ENCODE results near the gene SMG9. TPM values are rescaled to one million over a fixed set of nuclear protein-coding genes. Genes with fewer than 3 reads are reported as not detected.

The SMG9 gene
- total RNA-seq, 2 experiments from 2014 or later = 55.7 to 58.1 TPM

DNA sequence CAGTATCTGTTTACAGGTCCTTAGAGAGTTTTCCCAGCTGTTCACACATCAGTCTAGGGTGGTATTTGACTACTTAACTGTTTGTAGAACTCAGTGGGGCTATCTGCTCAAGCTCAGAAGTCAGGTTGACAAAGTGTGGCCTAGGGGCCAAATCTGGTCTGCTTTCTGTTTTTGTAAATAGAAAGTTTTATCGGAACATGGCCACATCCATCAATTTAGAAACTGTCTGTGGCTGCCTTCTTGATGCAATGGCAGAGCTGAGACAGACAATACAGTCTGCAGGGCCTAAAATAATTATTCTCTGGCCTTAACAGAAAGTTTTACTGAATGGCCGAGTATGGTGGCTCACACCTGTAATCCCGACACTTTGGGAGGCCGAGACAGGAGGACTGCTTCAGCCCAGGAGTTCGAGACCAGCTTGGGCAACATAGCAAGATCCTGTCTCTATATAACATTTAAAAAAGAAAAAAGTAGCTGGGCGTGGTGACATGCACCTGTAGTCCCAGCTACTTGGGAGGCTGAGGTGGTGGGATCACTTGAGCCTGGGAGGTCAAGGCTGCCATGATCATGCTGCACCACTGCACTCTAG lies 2.4 kb downstream of the SMG9 start:
- Mint-ChIP-seq H3K27ac (peak overlapping the region; percentile 100), H3K36me3 (peaks cover 52% of the 10 kb centered on the region), H3K9me3 (peaks cover 3% of the 10 kb centered on the region), H3K27me3 (peaks cover 12% of the 10 kb centered on the region), H3K4me1 (peaks cover 53% of the 10 kb centered on the region), H3K4me3 (peak overlapping the region; percentile 1)
- no peak for DNase-seq

DNA sequence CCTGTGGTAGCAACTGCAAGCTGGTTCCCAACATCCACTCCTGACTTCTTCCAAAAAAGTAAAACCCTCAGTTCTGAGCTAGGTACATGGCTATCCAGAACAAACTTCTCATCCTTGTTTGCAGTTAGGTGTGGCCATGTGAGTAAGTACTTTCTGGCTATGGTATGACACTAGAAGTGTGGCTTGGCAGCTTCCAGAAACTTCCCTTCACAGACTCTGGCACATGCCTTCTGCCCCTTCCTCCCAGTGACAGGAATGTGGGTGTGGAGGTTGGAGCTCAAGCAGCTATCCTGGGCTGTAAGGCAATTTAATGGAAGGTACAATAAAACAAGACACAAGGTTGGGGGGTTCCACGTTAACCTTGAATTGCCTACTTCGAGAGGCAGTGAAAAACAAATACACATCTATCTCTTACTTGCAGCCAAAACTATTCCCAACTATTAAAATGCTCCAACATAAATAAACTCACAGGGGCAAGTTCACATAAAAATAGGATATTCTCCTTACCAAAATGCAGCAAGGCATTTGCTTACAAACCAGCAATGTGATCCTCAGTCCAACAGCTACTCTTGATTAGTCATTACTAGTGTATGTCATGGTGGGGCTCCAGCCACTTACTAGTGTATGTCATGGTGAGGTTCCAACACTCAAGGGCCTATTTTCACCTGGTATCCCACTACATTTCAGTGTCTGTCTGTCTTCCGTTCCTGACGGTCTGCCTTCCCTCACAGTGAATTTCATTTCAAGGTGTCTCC lies 3.1 kb downstream of the SMG9 start:
- peaks cover 12% of the 10 kb centered on the region for H3K27me3 Mint-ChIP-seq
- H3K9me3 Mint-ChIP-seq = peaks cover 3% of the 10 kb centered on the region
- no peak for DNase-seq
- peak overlapping the region; percentile 59 for H3K27ac Mint-ChIP-seq
- no peak overlapping the region for H3K4me3 Mint-ChIP-seq
- H3K36me3 Mint-ChIP-seq = peaks cover 49% of the 10 kb centered on the region
- H3K4me1 Mint-ChIP-seq = peaks cover 49% of the 10 kb centered on the region

DNA sequence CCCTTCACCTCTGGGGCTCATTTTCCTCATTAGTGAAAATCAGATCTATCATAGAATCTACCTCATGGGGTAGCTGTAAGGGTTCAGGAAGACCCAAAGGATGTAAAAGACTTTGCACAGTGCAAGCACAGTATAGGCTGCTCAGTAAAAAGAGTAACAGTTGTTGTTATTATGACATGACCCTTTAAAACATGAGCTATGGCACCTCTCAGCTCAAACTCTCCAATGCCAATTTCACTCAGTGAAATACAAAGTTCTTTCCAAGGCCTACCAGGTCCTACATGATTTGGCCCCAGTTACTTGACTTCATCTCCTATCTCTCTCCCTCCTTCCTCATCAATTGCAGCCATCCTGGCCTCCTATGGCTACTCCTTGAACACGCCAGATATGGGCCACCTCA lies 4.9 kb downstream of the SMG9 start:
- Mint-ChIP-seq H3K27me3 (peaks cover 6% of the 10 kb centered on the region), H3K4me1 (peaks cover 38% of the 10 kb centered on the region), H3K9me3 (peaks cover 3% of the 10 kb centered on the region), H3K36me3 (peaks cover 41% of the 10 kb centered on the region), H3K27ac (peak overlapping the region; percentile 12), H3K4me3 (no peak overlapping the region)
- no peak for DNase-seq

DNA sequence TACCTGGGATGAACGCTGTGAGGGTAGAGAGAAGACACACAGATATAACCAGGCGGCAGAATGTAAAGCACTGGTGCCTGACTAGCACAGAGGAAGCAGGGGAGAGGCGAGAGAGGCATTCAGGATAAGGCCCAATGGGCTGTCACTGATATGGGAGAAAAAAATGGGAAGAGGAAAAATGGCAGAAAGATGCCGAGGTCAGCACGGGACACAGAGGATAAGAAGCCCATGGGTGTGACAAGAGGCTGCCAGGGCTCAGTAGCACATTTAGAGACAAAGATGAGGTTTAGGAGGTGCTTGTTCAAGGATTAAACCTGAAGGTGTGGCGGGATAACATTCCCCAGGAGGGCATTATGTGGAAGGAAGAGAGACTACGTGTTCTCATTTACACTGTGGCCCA lies 5.6 kb downstream of the SMG9 start:
- no peaks in the 10 kb centered on the region for H3K27me3 Mint-ChIP-seq
- H3K4me3 Mint-ChIP-seq = no peak overlapping the region
- no peak overlapping the region for H3K27ac Mint-ChIP-seq
- peaks cover 3% of the 10 kb centered on the region for H3K9me3 Mint-ChIP-seq
- DNase-seq = no peak
- peaks cover 35% of the 10 kb centered on the region for H3K4me1 Mint-ChIP-seq
- H3K36me3 Mint-ChIP-seq = peaks cover 39% of the 10 kb centered on the region

DNA sequence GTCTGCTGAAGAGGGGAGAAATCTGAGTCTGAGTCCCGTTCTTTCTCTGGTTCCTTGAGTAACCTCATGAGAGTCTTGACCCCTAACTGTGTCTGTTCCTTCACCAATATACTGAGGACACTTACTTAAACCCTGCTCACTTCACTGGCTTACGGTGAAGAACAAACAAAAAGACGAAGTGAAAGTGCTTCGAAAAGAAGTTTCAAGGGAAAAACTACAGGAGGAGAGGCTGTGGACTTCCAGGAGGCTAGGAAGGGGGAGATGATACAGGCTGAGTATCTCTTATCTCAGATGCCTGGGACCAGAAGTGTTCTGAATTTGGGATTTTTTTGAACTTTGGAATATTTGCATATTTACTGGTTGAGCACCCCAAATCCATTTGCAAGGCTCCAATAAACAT lies 6.1 kb downstream of the SMG9 start:
- Mint-ChIP-seq H3K27me3 (no peaks in the 10 kb centered on the region), H3K9me3 (peaks cover 3% of the 10 kb centered on the region), H3K4me1 (peaks cover 31% of the 10 kb centered on the region), H3K4me3 (no peak overlapping the region), H3K36me3 (peaks cover 40% of the 10 kb centered on the region), H3K27ac (peak overlapping the region; percentile 57)
- no peak for DNase-seq

DNA sequence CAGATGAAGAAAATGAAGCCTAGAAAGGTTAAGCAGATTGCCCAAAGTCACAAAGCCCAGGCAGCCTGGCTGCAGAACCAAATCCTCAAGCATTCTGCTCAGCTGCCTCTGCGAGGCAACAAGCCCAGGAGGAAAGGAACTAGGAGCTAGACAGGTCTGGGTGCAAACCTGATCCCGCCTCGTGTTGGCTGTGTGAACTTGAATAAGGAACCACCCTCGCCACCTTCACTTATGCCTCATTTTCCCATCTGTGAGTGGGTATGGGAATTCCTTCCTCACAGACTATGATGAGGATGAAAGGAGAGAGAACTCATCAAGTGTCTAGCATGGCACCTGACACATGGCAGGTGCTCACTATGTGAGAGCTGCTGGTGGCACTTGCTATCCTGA lies 6.6 kb downstream of the SMG9 start:
- DNase-seq = no peak
- Mint-ChIP-seq H3K4me1 (peaks cover 27% of the 10 kb centered on the region), H3K36me3 (peaks cover 40% of the 10 kb centered on the region), H3K27me3 (no peaks in the 10 kb centered on the region), H3K27ac (peak overlapping the region; percentile 57), H3K9me3 (peaks cover 3% of the 10 kb centered on the region), H3K4me3 (no peak overlapping the region)

DNA sequence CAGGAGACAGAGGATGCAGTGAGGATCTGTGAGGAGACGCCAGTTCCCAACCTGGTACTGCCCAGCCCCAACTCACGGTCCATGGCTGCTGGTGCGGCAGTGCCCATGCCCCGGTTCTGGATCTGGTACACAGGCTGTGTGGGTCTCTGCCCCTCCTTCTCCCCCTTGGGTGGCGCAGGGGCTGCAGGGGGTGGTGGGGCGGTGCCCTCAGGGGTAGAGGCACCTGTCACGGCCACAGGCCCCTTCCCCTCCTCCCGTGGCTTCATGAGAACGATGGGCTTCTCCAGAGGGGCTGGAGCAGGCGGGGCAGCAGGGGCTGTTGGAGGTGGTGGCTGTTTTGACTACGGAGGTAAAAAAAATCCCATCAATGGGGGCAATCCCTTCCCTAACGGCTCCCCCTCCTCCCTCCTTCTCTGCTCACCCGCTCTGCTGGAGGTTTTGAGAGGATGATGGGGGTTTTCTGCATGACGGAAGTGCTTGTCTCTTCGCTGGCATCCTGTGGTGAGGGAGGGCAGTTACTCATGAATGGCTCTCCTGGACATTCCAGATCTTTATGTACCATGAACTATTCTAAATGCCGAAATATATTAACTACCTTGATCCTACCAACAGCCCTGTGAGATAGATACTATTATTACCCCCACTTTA lies 7.1 kb downstream of the SMG9 start:
- no peak for DNase-seq
- Mint-ChIP-seq H3K4me1 (peaks cover 22% of the 10 kb centered on the region), H3K36me3 (peaks cover 39% of the 10 kb centered on the region), H3K9me3 (no peaks in the 10 kb centered on the region), H3K4me3 (no peak overlapping the region), H3K27me3 (no peaks in the 10 kb centered on the region), H3K27ac (no peak overlapping the region)

DNA sequence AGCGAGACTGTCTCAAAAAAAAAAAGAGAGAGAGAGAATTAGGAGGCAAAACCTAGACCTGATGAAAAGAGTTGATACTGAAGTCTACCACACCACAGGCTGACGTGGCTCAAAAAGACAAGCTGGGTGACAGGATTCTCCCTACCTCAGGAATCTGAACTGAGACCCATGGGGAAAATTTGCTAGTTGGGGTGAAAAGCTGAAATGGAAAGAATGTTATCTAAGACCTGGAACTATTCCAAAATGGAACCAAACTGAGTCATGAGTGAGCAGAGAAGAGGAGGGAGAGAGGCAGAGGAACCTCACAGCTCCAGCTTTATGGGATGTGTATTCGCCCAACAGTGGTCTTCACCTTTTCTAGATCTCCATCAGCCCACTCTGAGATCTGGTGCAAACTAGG lies 11.7 kb downstream of the SMG9 start:
- no peak for DNase-seq
- Mint-ChIP-seq H3K27ac (no peak overlapping the region), H3K27me3 (no peaks in the 10 kb centered on the region), H3K9me3 (no peaks in the 10 kb centered on the region), H3K4me3 (no peak overlapping the region), H3K36me3 (peaks cover 29% of the 10 kb centered on the region), H3K4me1 (peaks cover 3% of the 10 kb centered on the region)

DNA sequence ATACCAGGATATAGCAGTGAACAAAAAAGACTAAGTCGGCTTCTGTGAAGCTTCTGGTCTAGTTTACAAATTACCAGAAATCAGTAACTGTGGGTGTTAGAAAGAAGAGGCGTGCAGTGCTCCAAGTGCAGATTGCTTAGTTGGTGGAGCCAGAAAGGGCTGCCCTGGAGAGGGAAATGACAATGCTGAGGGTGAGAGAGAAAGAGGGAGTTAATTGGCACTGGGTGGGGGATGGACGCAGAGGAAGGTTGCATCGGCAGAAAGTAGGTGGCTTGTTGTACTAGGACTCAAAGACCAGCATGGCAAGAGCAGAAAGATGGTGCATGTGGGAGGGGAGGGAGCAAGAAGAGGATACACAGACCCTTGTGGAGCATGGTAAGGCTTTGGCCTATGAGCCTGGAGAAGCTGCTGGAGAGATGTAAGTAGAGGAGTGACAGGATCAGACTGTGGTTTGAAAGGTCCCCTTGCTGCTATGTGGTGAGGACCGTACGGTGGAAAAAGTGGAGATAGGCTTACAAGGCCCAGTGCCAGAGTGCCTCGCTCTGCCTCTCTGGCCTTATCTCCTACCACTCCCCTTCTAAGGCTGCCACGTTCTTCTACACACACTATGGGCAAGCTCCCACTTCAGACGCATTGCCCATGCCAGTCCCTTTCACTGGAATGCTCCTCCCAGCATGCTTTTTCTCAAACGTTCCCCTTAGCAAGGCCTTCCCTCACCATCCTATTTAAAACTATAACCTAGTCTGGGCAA lies 13.5 kb downstream of the SMG9 start:
- H3K9me3 Mint-ChIP-seq = no peaks in the 10 kb centered on the region
- no peak overlapping the region for H3K4me3 Mint-ChIP-seq
- H3K36me3 Mint-ChIP-seq = peaks cover 37% of the 10 kb centered on the region

DNA sequence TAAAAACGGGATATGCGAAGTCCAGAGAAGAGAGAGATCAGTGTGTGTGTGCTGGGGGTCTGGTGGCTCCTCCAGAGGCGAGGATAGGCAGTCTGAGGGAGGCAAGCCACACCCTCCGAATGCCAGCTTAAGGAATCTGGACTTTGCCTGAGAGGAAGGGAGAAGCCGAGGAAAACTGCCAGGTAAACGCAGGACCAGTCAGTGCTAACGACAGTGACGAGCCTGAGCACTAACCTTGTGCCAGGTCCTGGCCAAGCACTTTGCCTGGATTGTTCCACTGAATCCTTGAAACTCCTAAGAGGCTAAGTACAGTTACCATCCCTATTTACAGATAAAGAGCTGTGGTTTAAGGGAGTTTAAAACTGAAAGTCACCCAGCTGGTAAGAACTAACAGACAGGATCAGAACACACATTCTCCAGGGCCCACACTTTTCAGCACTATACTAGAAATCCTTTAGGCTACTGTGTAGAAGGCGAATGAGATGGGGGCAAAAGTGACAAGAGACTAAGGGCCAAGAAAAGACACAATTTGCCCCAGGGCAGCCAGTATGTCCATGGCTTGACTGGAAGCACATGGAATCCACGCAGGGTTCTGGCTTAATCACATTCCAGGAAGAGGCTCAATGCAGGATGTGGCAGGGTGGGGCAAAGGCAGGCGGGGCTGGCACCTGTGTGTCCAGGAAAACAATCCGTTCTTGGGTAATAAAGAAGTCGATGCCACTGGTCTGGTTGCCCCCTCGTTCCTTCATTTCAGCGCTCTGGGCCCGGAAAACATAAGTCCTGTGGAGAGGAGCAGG lies 15.1 kb downstream of the SMG9 start:
- no peaks in the 10 kb centered on the region for H3K9me3 Mint-ChIP-seq
- peaks cover 35% of the 10 kb centered on the region for H3K36me3 Mint-ChIP-seq
- H3K27ac Mint-ChIP-seq = no peak overlapping the region
- H3K4me1 Mint-ChIP-seq = no peaks in the 10 kb centered on the region
- no peak for DNase-seq
- no peak overlapping the region for H3K4me3 Mint-ChIP-seq
- no peaks in the 10 kb centered on the region for H3K27me3 Mint-ChIP-seq

More for the DNA sequence above, 13.5 kb downstream of the SMG9 start:
- no peak for DNase-seq
- no peaks in the 10 kb centered on the region for H3K4me1 Mint-ChIP-seq
- no peak overlapping the region for H3K27ac Mint-ChIP-seq
- no peaks in the 10 kb centered on the region for H3K27me3 Mint-ChIP-seq

DNA sequence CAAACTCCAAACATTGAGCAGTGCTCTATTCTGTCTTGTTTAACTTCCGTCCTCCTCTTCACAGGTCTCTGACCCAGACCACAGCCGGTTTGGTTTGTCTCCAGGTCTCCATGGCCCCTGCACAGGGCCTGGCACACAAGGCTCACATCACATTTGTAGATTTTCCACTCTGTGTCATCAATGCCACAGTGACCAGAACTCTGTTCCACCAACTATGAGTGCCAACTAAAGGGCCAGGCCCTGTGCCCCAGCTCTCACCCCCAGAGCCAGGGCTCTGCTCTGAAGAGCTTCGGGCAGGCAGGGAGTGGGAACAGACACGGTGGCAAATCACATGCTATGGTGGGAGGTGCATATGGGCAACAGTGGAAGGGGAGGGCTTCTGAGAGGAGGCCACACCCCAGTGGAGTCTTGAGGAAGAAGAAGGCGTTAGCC lies 16.0 kb downstream of the SMG9 start:
- peaks cover 30% of the 10 kb centered on the region for H3K36me3 Mint-ChIP-seq

DNA sequence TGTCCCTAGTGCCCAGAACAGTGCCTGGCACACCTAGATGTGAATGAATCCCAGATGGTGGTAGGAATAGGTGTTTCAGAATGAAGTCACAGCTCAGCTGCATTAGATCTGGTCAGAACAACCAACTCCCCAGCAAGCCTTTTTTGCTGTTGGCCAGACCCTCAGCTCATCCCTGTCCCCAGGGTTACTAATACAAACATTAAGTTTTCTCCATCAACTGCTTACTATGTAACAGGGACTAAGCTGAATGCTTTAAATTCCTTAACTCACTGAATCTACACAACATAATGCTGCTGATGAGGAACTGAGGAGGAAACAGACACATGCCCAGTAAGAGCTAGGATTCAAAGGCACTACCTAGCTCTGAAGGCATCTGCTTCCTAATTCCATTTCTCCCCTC lies 18.8 kb downstream of the SMG9 start:
- no peak for DNase-seq
- Mint-ChIP-seq H3K27ac (no peak overlapping the region), H3K4me3 (no peak overlapping the region), H3K27me3 (no peaks in the 10 kb centered on the region), H3K4me1 (no peaks in the 10 kb centered on the region), H3K36me3 (peaks cover 21% of the 10 kb centered on the region), H3K9me3 (no peaks in the 10 kb centered on the region)

More for the DNA sequence above, 16.0 kb downstream of the SMG9 start:
- Mint-ChIP-seq H3K4me1 (no peaks in the 10 kb centered on the region), H3K4me3 (no peak overlapping the region), H3K27me3 (no peaks in the 10 kb centered on the region), H3K9me3 (no peaks in the 10 kb centered on the region), H3K27ac (peak overlapping the region; percentile 62)
- DNase-seq = no peak

DNA sequence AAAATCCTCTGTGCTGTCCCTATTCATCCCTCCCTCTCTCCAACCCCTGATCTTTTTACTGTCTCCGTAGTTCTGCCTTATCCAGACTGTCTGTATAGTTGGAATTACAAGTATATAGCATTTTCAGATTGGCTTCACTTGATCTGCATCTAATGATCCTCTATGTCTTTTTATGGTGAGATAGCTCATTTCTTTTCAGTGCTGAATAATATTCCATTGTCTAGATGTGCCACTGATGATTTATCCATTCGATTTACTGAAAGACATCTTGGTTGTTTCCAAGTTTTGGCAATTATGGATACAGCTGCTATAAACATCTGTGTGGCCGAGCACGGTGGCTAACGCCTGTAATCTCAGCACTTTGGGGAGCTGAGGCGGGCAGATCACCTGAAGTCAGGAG lies 19.7 kb downstream of the SMG9 start:
- no peak for DNase-seq
- H3K27me3 Mint-ChIP-seq = no peaks in the 10 kb centered on the region
- no peak overlapping the region for H3K27ac Mint-ChIP-seq
- H3K9me3 Mint-ChIP-seq = no peaks in the 10 kb centered on the region
- no peak overlapping the region for H3K4me3 Mint-ChIP-seq
- H3K4me1 Mint-ChIP-seq = no peaks in the 10 kb centered on the region
- H3K36me3 Mint-ChIP-seq = peaks cover 21% of the 10 kb centered on the region

DNA sequence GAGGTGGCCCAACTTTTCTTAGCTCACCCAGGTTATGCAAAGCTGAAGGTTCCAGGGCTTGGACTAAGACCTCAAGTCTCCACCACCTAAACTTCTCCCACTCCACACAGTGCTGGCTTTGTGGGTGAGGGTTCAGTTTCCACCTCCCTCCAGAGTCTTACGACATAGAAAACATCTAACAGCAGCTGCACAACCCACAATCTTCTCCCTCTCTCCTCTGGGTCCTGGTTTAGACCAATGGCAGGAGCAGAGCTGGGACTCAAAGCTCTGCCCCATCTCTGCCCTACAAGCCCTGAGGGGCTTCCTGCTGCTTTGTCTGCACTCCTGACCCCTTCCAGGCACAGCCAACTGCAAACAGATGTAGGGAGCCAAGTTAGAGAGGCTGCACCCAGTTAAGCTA lies 22.9 kb downstream of the SMG9 start:
- Mint-ChIP-seq H3K27ac (no peak overlapping the region), H3K27me3 (no peaks in the 10 kb centered on the region), H3K36me3 (peaks cover 24% of the 10 kb centered on the region), H3K4me1 (no peaks in the 10 kb centered on the region), H3K4me3 (no peak overlapping the region), H3K9me3 (no peaks in the 10 kb centered on the region)
- DNase-seq = no peak
